NCI-H2196 (cell line): ENCODE data around the gene THRB.

Experiments used
- DNase-seq: peaks from one replicate; lab custom pipeline; 2025; ENCODE audit not compliant: unreplicated experiment; lab: John Stamatoyannopoulos, UW

Gene THRB

DNA sequence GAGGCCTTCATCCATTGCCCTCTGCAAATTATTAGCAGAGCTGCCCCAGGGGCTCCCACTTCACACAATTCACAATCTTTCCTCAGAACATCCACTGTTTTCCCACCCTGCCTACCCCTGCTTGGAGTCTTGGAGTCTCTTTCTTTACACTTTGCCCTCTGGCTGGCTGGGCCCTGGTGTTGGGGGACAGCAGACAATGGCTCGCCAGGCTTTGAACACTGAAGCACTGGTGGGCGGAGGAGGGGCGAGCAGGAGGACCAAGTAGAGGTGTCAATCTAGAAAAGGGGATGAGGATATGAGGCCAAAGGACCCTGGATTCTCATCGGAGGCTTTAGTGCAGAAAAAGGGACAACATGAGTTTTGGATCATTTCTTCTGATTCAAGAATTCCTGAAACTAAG is 337.5 kb downstream of the THRB start:
- no peak for DNase-seq

DNA sequence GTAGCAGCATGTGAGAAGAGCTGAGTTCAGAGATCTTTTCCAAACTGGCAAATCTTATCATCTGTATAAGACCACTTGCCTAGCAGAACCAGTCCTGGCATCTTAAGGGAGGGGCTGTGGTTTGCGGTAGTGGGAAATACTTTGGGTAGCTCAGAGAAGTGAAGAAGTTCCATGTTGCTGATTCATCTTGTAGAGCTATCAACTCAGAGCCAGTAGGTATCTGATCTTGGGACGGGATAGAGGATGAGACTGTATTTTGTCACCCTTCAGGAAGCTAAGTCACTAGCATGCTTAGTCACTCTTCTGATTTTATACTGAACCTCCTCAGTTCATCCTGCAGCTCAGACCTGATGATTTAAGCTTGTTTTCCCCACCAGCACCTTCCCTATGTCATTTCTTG is 338.2 kb downstream of the THRB start:
- DNase-seq, result no peak

DNA sequence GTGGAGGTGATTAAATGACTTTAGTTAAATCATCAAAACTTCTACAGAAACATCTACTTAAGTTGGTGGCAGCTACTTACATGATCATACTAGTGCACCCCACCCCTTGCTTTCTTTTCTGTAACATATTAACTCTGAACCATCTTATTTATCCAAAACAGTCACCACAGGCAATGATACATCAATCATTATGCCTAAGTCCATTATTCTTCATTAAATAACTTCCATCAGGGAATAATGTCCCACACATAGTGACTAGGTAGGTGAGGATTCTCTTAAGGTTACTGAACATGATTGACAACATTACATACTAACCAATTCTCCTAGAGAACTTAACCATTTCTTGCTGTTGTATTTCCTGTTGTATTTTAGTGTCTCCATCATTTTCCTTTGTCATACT is 339.4 kb downstream of the THRB start:
- no peak for DNase-seq

DNA sequence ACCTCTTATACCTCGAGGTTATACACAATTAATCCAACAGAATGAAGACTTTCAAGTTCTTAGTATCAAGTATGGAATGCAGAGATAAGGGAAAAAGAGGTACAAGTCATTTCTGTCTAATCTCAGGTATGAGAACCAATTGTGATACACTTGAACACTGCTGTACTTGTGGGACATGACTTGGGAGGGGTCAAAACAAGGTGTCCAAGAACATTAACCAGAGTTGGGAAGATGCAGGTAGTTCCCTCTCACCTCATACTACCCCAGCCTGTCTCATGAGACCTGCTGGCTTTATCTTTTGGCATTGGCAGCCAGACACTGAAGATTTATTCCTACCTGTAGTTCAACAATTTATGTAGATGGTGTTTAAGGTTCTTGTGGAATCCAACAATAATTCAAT is 339.9 kb downstream of the THRB start:
- DNase-seq, result no peak

DNA sequence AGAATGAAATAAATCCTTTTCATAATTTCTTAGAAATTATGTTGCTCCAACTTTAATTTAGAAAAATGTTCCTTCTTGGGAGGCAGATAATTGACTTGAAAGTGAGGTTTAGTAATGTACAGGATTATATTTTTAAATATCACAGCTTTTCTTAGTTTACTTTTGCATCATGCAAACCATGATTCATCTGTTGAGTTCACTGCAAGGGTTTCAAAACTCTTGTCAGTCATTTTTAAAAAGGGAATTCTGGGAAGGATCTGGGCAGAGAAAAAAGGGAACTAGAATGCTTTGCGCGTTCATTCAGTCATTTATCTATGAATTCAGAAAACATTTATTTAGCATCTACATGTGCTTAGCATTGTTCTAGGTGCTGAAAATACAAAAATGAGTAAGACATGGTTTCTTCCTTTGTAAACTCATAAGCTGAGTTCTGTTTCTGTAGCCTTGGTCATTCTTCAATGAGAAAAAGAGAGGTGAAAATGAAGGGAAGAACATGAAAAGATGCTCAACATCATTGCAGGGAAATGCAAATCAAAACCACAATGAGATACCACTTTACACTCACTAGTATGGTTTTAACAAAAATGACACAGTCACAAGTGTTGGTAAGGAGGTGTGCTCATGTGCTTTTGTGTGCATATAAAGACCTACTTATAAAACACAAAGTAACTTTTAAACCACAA is 340.5 kb downstream of the THRB start:
- DNase-seq, result no peak

DNA sequence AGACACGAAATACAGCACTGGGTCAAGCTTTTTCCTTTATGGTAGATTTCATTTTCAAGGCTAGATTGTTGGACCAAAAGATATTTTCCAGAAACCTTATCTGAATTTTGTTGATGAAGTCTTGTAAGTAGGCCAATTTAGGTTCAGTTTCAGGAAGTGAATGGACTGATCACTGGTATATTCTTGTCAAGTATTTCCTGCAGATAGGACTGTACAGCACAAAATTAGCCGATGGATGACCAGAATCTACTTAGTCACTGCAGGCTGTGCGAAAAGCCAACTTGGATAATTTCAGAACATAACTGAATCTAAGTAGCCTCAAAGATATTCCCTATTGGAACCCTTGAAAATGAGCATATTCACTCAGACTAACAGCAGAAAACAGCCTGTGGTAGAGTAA is 343.1 kb downstream of the THRB start:
- no peak for DNase-seq

DNA sequence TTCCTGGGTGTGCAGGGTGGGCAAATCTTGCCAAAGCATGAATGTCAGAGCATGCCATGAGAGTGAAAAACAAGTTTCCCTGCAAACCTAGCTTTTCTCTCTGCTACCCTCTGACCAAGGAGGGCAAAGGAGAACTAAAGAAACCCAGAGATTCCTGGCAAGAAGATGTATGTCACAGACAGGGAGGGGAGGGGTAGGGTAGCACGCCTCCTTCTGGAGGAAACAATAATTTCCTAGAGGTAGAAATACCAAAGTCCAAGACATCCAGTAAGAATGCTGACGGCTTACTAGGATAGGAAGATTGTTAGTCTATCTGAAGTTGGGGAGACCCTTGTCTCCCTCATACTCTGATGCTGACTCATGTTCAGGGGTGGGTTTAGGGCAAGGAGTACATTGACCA is 345.6 kb downstream of the THRB start:
- DNase-seq, result no peak

DNA sequence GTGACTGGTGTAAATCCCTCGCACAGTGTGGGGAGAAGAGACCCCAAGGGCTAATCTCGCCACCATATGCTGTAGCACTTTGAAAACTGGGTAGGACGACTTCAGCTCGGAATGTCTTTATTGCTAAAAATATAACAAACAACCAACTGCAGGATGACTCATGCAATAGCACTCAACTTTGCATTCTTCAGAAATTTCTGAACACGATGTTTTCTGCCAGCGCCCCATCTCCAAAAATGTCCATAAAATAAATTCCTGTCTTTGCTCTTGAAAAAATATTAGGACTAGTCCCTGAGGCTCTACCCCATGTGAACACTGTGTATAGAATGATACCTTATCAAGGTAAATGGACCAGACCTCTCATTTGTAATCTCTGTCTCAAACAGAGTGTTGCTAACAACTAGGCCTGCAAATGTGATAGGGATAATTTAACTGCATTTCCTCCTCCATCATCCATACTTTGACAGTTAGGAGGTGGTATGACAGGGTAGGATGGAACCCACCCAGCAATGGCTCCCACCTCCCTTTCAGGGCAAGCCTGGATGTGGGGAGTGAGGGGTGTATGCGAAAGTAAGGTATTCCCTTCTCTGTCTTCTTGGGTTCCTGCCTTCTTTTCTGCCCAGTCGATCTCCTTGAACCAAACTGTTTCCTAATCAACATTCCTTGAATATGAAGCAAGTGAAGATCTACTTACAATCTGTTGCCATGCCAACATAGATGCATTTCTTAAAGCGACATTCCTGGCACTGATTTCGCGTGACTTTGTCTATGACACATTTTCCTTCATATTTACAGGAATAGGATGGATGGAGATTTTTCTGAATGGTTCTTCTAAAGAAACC is 348.4 kb downstream of the THRB start:
- no peak for DNase-seq

DNA sequence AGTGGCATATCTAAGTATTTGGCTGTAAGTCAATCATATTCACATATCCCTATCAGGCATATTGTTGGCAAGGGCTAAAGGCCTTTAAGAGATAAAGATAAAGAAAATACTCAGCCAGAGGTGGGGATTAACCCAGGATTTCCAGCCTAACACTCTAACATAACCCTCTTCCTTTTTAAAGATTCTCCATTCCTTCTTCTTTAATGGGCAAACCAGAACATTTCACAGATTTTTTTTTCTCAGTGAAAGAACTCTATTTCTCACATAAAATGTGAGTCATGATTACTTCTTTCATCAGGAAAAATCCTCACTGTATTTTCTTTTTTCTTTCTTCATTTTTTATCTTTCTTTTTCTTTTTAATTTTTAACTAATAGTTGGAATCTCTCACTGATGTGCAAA is 349.2 kb downstream of the THRB start:
- DNase-seq, result no peak

DNA sequence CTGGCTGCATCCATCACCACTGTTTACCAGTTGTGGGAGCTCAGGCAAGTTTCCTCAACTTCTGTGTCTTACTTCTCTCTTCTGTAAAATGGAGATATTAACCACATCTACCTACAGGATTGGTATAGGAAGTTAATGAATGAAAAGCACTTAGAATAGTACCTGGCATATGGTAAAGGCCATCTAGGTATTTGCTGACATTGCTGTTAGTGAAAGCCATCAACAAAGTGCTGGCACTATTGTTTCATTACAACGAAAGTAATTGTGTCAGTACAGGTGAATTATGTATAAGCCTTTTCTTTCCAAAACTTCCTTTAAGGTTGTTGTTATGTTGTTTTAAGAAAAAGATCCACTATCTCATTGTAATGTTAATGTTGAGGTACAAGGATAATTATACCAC is 352.5 kb downstream of the THRB start:
- DNase-seq, result no peak

DNA sequence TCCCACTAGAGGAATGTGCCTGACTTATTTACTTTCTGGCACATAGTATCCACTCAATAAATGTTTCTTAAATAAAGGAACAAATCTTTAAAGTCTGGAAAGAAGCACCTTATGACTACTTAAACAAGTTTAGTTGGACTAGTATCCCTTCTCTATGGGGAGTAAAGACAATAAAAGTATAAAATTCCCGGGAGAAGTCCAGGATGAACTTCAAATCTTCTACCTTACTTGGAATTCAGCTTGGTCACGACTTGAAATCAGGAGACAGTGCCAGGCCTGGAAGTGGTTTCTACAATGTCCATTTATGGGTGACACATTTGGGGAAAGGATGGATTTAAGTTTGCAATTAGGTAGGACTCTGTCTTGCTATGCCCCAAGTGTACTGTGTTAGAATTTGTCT is 353.1 kb downstream of the THRB start:
- DNase-seq, result no peak

DNA sequence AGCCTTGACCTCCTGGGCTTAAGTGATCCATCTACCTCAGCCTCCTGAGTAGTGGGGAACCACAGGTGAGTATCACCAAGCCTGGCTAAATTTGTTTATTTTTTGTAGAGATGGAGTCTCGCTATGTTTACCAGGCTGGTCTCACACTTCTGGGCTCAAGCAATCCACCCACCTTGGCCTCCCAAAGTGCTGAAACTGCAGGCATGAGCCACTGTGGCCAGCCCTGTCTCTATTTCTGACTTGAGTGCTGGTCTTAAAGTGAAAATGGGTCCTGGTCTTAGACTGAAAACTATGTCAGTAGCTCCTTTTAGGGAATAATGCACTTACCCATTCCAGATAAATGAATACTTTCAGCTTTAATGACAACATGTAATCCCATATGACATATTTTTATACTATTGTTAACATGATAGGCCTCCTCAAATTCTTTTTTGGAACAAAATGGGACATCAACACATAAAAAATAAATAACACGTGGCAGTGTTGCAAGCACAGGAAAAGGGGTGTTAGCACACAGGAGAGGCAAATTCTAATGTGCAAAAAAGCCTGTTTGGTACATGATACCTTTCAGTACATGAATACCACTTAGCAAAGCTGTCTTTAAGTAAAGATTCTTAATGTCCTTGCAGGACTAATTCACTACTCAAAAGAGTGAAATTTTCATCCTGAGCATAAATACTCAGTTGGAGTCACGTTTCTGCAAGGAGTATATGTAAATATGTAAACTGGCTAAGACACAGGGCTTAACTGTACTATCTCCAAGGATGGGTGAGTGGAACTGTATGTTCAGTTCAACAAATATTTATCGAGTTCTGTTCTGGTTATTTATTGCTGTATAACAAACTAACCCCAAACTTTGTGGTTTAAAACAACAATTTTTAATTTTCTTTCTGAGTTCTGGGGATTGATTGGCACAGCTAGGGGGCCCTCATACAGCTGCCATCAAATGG is 354.9 kb downstream of the THRB start:
- DNase-seq, result no peak

DNA sequence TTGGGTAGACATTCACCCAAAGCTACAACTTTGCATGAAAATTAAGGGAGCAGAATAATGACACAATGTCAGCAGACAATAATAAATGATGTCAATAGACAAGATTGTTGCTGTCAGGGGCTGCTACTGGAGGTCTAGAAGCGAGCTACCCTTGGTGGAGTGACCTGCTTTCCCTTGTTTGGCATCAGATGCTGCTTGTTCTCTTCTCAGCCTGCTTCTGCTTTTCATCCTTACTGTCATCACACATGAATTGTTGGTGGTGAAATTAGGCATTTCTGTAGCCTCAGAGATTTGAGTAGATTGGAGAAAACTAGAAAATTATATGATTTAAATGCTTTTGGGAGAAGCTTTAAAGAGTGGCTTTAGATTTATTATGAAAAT is 355.8 kb downstream of the THRB start:
- DNase-seq, result no peak

DNA sequence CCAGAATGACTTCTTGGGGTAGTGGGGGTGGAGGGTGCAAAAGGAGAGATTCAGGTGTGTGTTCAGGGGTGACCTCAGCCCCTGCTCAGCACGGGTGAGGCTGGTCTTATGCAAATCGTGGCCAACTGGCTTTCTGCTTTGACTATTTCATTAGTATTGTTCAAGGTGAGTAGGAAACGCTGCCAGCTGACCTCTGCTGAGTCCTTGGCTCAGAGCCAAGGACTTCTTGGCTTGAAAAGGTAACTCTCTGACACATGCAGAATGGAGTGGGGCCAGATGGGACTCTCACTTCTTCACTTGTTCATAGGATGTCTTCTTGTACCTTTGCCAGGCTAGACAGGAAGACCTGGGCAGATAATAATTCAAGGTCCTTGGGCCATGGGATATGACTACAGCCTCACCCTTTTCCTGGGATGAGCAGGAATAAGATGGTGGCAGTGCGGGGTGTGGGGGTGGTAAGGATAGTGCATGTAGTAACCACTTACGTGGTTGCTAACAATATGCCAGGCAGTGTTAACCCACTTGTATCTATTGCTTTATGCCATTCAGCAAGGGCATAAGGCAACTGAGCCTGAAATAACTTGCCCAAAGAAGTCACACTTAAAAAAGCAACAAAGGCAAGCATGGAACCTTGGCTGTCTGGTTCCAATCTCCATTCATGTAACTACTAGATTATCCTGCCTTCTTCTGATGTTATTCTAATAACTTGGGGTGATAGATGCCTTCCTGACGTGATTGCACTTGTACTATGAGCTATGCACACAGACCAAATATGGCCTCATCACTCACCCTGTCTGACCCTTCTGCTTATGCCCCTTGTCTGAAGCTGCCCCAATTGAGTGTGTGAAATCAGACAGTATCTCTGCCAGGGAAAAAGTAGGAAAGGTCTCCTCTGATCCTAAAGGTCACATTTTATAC is 356.4 kb downstream of the THRB start:
- DNase-seq, result peak; percentile 53

DNA sequence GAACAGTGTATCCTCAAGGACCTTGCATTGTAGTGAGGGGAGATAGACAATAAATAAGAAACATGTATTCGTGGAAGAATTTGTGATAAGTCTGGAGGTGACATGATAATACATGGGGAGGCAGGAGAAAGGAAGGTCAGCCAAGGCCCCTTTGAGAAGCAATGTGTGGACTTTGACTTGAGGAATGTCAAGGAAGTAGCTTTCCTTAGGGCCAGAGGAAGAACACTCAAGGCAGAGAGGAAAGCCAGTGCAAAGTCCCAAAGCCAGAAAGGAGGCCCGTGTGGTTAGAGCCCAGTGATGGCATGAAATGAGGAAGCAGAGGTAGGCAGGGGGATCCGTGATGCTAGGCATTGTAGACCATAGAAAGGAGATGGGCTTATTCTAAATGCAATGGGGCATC is 357.3 kb downstream of the THRB start:
- no peak for DNase-seq

DNA sequence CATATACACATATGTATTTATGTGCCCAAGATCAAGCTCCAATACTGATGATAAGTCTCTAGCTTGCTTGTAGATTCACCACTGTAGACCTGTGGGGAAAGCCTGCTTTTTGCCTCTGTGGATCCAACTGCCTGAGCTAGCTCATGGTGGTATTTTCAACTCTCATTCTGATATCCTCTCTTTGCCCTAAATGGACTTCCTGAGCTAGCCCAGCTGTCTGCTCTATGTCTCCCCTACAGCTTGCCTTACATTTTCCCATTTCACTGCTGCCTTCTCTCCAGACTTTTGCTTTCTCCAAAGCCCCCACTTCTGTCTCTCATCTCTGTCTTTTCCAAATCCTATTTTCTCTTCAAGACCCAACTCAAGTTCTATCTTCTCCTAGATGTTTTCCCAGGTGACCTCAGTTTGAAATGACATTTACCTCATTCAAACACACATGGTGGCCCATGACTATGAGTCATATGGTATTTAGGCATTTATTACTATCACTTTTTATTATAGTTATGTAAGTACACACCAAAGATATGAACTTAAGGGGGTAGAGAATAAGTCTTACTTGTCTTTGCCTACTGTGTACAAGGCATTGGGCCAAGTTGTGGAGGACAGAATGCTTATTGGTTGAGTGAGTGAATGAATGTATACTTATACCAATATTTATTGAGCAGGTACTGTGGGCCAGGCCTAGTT is 357.9 kb downstream of the THRB start:
- DNase-seq, result no peak

DNA sequence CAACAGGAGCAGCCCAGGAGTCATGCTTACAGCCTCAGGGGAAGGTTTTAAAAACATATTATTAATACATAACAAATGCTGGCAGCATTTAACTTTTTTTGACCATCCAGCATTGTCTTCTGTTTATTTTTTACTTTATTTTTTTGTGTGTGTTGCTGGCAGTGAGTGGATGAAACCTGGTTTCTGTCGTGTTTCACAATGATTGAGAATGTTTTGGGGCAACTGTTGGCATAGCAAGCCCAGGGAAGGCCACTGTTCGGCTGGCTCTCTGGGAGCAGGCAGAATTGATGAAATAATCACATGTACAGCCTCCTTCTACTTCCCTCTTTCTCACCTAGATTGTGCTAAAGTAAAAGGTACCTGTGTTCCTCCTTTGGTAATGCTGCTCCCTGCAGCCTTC is 359.4 kb downstream of the THRB start:
- no peak for DNase-seq

DNA sequence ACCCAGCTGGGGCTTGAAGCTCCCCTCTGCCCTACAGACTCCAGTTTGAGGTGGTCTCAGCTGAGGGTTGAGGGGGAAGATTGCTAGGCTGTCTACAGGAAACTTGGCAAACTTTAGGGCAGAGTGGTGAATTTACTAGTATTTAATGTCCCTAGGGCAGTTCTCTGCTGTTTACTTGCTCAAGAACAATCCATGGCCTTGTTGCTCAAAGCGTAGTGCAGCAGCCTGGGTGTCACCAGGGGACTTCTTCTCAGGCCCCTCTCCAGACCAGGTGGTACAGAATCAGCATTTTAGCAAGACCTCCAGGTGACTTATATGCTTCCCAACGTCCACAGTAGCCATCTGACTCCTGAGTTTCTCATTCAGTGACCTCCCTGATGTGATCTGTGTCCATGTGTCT is 360.7 kb downstream of the THRB start:
- no peak for DNase-seq

DNA sequence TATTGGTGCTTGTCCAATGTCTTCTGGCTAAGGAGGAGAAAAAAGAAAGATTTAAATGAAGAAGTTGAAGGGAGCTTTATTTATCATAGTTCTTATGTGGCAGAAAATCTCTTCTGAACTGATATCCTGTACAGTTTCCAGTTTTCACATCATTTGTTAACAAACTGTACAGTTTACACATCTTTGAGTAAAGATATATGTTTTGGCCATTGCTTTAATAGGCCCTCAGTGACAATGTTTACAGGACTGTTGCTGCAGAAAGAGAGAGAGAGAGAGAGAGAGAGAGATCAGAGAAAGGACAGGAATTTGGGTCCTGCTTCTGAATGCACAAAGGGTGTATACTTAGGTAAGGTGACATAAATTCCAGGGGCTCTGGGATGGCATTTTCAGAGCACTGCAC is 361.2 kb downstream of the THRB start:
- no peak for DNase-seq

DNA sequence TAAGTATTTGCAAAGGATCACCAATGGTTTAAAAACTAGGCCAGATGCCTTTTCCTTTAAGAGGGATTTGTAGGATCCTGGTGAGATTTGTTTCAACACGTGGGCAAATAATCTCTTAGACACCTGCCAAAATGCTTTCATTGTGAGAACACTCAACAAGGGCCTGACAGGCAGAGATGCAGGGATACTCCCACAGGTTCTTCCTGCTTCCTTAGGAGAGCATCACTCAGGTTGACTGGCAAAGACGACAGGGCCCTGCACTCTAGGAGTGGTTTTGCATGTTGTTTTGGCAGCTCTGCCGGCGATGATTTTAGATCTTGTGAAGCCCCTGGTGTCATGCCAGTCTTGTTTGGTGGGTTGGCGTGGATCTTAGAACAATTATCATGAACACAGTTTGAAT is 365.1 kb downstream of the THRB start:
- peak; percentile 5 for DNase-seq
